GM23338 (cell line): Measurements from ENCODE around the gene SNAP25. TPM values are rescaled to one million over a fixed set of nuclear protein-coding genes. Genes with fewer than 3 reads are reported as not detected.

Source experiments
- ATAC-seq: fragments of 200-7000 bp; cut with Tn5 transposase; 3 replicates; pipeline ENCODE4 v1.9.1; 2020
- DNase-seq: peaks from one replicate; pipeline ENCODE4 v3.0.0-alpha.2; 2015; ENCODE audit warnings: low spot score
- H2AFZ ChIP-seq: fragments of 200-600 bp; sonication (generic); 2 replicates; pipeline ENCODE4 v1.8.0; 2016; ENCODE audit warnings: antibody characterized with exemption, mild to moderate bottlenecking, moderate library complexity
- H3F3A ChIP-seq: fragments of 200-600 bp; sonication (generic); replicated peaks from 2 replicates; pipeline ENCODE4 v1.8.0; 2017; ENCODE audit warnings: antibody characterized with exemption, mixed run types, low read depth
- H3K27ac ChIP-seq: fragments of 200-600 bp; sonication (generic); 2 replicates; pipeline ENCODE4 v1.6.1; 2016; ENCODE audit warnings: low read depth
- H3K27me3 ChIP-seq: fragments of 200-600 bp; sonication (generic); 2 replicates; pipeline ENCODE4 v1.8.0; 2016; ENCODE audit warnings: mild to moderate bottlenecking, mixed run types, moderate library complexity; ENCODE audit not compliant: insufficient read depth
- H3K36me3 ChIP-seq: fragments of 200-600 bp; sonication (generic); 2 replicates; pipeline ENCODE4 v1.8.0; 2016; ENCODE audit warnings: mild to moderate bottlenecking; ENCODE audit not compliant: insufficient read depth
- H3K4me1 ChIP-seq: fragments of 200-600 bp; sonication (generic); 2 replicates; pipeline ENCODE4 v1.8.0; 2016; ENCODE audit warnings: mild to moderate bottlenecking, moderate library complexity; ENCODE audit not compliant: insufficient read depth
- H3K4me2 ChIP-seq: fragments of 200-600 bp; sonication (generic); 2 replicates; pipeline ENCODE4 v1.7.1; 2017; ENCODE audit warnings: mixed run types
- H3K4me3 ChIP-seq: fragments of 200-600 bp; sonication (generic); 2 replicates; pipeline ENCODE4 v1.6.1; 2016; ENCODE audit warnings: mixed run types
- H3K79me2 ChIP-seq: fragments of 200-600 bp; sonication (generic); replicated peaks from 2 replicates; pipeline ENCODE4 v1.8.0; 2017; ENCODE audit warnings: mild to moderate bottlenecking; ENCODE audit not compliant: insufficient read depth
- H3K9me2 ChIP-seq: fragments of 200-600 bp; sonication (generic); 2 replicates; pipeline ENCODE4 v1.8.0; 2017; ENCODE audit not compliant: insufficient read depth
- H4K20me1 ChIP-seq: fragments of 200-600 bp; sonication (generic); replicated peaks from 2 replicates; pipeline ENCODE4 v1.8.0; 2017; ENCODE audit warnings: mild to moderate bottlenecking; ENCODE audit not compliant: insufficient read depth
- H3K27ac Mint-ChIP-seq: 2 replicates; pipeline ENCODE4 v1.8.0; 2020; ENCODE audit warnings: inconsistent platforms, mild to moderate bottlenecking, moderate library complexity, mixed read lengths
- H3K27me3 Mint-ChIP-seq: 3 replicates; pipeline ENCODE4 v1.8.0; 2022; ENCODE audit warnings: low read depth, mild to moderate bottlenecking, moderate library complexity, mixed read lengths, inconsistent platforms; ENCODE audit not compliant: insufficient read depth, poor library complexity
- H3K36me3 Mint-ChIP-seq: 3 replicates; pipeline ENCODE4 v1.8.0; 2021; ENCODE audit warnings: low read depth, mild to moderate bottlenecking, inconsistent platforms, moderate library complexity, mixed read lengths
- H3K4me1 Mint-ChIP-seq: 3 replicates; pipeline ENCODE4 v1.8.0; 2020; ENCODE audit warnings: mild to moderate bottlenecking, inconsistent platforms, mixed read lengths
- H3K4me3 Mint-ChIP-seq: 3 replicates; pipeline ENCODE4 v1.8.0; 2021; ENCODE audit warnings: moderate library complexity, mild to moderate bottlenecking, inconsistent platforms, mixed read lengths
- H3K9me3 Mint-ChIP-seq: 3 replicates; pipeline ENCODE4 v1.8.0; 2020; ENCODE audit warnings: moderate library complexity, mild to moderate bottlenecking, inconsistent platforms, mixed read lengths
- CREB1 ChIP-seq: fragments of 250-450 bp; sonication (Bioruptor Pico); IDR thresholded peaks from 2 replicates; pipeline ENCODE4 v1.5.0; 2020; ENCODE audit warnings: low read depth, mild to moderate bottlenecking, moderate library complexity
- POLR2AphosphoS5 ChIP-seq: IDR thresholded peaks from 2 replicates; pipeline ENCODE4 v1.6.1; 2016; ENCODE audit warnings: antibody characterized with exemption, low read depth
- ZNF331 ChIP-seq: fragments of 250-450 bp; sonication (Bioruptor Pico); IDR thresholded peaks from 2 replicates; pipeline ENCODE4 v1.5.0; 2020; ENCODE audit warnings: low read depth, mild to moderate bottlenecking, moderate library complexity
- polyA plus RNA-seq: library from polyadenylated mRNA; unstranded; fragments of >200 nt; fragmentation: Nextera tagmentation; extraction: Ambion mirVana; gene quantifications from 2 replicates; pipeline ENCODE4 v1.2.1, GENCODE V29; 2016
- total RNA-seq: library from RNA; depleted of rRNA; stranded (reverse); fragments of >200 nt; shearing (Covaris generic); gene quantifications from 2 replicates; pipeline ENCODE4 v1.2.3, GENCODE V29; 2014
- TF ChIP-seq, protein P1 (sequence below): fragments of 250-450 bp; sonication (Bioruptor Pico); IDR thresholded peaks from 2 replicates; pipeline ENCODE4 v1.5.0; 2020; ENCODE audit warnings: mild to moderate bottlenecking, moderate library complexity

Gene SNAP25
- total and polyA plus RNA-seq, 2 experiments from 2014 or later = 0.82 to 1.3 TPM

DNA sequence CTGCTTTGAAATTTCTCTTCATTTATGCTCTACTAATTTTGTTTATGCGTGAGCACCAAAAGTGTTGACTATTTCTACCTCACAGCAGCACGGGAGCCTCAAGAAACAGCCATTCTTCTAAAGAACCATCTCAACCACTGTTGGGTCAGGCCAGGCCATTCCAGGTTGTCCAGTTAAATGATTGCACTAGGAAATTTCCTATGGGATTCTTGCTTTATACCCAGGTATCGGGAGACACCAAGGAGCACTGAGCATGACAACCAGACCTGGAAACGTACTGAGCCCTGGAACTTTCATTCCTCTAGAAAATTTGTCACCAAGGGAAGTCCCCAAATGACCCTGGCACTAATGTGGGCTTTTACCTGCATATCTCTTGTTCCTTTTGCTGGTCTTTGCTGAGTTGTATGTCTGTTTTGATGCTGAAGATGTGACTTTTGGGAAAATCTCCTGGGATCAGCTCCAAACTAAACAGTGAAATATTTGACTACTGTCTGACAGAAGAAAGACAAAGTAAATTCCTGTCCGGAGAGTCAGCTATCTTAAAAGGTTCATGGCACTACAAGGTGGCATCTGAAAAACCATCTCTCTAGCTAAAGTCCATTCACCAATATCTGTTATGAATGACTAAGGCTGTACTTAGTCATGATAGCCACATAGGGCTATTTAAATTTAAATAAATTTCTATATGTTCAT, 70.5 kb downstream of the SNAP25 start (continued):
- TF ChIP-seq, protein P1, sequence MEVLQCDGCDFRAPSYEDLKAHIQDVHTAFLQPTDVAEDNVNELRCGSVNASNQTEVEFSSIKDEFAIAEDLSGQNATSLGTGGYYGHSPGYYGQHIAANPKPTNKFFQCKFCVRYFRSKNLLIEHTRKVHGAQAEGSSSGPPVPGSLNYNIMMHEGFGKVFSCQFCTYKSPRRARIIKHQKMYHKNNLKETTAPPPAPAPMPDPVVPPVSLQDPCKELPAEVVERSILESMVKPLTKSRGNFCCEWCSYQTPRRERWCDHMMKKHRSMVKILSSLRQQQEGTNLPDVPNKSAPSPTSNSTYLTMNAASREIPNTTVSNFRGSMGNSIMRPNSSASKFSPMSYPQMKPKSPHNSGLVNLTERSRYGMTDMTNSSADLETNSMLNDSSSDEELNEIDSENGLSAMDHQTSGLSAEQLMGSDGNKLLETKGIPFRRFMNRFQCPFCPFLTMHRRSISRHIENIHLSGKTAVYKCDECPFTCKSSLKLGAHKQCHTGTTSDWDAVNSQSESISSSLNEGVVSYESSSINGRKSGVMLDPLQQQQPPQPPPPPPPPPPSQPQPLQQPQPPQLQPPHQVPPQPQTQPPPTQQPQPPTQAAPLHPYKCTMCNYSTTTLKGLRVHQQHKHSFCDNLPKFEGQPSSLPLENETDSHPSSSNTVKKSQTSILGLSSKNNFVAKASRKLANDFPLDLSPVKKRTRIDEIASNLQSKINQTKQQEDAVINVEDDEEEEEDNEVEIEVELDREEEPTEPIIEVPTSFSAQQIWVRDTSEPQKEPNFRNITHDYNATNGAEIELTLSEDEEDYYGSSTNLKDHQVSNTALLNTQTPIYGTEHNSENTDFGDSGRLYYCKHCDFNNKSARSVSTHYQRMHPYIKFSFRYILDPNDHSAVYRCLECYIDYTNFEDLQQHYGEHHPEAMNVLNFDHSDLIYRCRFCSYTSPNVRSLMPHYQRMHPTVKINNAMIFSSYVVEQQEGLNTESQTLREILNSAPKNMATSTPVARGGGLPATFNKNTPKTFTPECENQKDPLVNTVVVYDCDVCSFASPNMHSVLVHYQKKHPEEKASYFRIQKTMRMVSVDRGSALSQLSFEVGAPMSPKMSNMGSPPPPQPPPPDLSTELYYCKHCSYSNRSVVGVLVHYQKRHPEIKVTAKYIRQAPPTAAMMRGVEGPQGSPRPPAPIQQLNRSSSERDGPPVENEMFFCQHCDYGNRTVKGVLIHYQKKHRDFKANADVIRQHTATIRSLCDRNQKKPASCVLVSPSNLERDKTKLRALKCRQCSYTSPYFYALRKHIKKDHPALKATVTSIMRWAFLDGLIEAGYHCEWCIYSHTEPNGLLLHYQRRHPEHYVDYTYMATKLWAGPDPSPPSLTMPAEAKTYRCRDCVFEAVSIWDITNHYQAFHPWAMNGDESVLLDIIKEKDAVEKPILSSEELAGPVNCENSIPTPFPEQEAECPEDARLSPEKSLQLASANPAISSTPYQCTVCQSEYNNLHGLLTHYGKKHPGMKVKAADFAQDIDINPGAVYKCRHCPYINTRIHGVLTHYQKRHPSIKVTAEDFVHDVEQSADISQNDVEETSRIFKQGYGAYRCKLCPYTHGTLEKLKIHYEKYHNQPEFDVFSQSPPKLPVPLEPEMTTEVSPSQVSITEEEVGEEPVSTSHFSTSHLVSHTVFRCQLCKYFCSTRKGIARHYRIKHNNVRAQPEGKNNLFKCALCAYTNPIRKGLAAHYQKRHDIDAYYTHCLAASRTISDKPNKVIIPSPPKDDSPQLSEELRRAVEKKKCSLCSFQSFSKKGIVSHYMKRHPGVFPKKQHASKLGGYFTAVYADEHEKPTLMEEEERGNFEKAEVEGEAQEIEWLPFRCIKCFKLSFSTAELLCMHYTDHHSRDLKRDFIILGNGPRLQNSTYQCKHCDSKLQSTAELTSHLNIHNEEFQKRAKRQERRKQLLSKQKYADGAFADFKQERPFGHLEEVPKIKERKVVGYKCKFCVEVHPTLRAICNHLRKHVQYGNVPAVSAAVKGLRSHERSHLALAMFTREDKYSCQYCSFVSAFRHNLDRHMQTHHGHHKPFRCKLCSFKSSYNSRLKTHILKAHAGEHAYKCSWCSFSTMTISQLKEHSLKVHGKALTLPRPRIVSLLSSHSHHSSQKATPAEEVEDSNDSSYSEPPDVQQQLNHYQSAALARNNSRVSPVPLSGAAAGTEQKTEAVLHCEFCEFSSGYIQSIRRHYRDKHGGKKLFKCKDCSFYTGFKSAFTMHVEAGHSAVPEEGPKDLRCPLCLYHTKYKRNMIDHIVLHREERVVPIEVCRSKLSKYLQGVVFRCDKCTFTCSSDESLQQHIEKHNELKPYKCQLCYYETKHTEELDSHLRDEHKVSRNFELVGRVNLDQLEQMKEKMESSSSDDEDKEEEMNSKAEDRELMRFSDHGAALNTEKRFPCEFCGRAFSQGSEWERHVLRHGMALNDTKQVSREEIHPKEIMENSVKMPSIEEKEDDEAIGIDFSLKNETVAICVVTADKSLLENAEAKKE (CRISPR knock-in tag) = no peak

DNA sequence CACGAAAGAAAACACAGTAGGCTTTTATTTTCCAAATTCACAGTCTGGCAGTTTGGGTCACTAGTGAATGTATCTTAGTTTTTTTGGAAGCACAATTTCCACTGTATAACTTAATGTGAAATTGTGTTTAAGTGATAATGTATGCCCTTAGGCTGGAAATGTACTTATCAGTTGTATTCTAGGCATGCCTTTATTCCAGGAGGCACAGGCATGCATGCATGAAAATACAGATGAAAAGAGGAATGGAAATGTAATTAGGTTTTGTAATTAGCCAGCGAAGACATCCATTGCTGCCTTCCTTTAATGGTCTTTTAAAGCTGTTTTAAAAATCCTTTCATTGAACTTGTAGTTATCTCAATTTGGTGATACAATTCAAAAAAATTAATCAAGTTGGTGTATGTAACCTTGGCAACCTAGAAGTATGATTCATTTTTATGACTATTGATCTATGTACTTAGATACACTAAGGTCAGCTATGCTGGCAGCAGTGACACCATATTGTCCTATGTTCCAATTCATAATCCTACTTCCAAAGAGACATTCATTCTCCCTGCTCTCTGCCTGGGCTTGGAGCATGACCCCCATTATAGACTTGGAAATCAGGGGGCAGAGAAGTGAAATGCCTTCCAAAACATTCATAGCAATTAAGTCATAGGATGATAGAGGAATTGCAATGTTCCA, 73.1 kb downstream of the SNAP25 start:
- Histone ChIP-seq H3K27me3 (no peaks in the 10 kb centered on the region), H3K4me3 (no peak overlapping the region), H3K4me2 (peak overlapping the region; percentile 40; the same call in 1 of the 2 replicates), H4K20me1 (no peaks in the 10 kb centered on the region), H3K4me1 (peaks cover 26% of the 10 kb centered on the region), H2AFZ (0 out of 2 replicates have a peak overlapping the region, but pooled peaks have one; percentile 12), H3K27ac (no peak overlapping the region), H3K36me3 (no peaks in the 10 kb centered on the region), H3F3A (no peaks in the 10 kb centered on the region), H3K9me2 (0 out of 2 replicates have a peak, but pooled peaks cover 10% of the 10 kb centered on the region), H3K79me2 (no peaks in the 10 kb centered on the region)
- TF ChIP-seq CREB1 (CRISPR knock-in tag) (no peak), ZNF331 (CRISPR knock-in tag) (no peak), POLR2AphosphoS5 (no peak)
- Mint-ChIP-seq H3K4me1 (peaks cover 23% of the 10 kb centered on the region), H3K9me3 (no peaks in the 10 kb centered on the region), H3K27ac (no peak overlapping the region), H3K27me3 (peaks cover 2% of the 10 kb centered on the region), H3K36me3 (no peaks in the 10 kb centered on the region), H3K4me3 (no peak overlapping the region)
- no peak for ATAC-seq
- DNase-seq = no peak
